ENCODE measurements around the gene ARMC9.

Gene ARMC9

GRCh38 chr2:231411237-231411636, 212.8 kb downstream of the ARMC9 start:
- TF ChIP-seq, protein P1, sequence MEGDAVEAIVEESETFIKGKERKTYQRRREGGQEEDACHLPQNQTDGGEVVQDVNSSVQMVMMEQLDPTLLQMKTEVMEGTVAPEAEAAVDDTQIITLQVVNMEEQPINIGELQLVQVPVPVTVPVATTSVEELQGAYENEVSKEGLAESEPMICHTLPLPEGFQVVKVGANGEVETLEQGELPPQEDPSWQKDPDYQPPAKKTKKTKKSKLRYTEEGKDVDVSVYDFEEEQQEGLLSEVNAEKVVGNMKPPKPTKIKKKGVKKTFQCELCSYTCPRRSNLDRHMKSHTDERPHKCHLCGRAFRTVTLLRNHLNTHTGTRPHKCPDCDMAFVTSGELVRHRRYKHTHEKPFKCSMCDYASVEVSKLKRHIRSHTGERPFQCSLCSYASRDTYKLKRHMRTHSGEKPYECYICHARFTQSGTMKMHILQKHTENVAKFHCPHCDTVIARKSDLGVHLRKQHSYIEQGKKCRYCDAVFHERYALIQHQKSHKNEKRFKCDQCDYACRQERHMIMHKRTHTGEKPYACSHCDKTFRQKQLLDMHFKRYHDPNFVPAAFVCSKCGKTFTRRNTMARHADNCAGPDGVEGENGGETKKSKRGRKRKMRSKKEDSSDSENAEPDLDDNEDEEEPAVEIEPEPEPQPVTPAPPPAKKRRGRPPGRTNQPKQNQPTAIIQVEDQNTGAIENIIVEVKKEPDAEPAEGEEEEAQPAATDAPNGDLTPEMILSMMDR (IDR thresholded peaks at IDR 0.05): no peak

DNA sequence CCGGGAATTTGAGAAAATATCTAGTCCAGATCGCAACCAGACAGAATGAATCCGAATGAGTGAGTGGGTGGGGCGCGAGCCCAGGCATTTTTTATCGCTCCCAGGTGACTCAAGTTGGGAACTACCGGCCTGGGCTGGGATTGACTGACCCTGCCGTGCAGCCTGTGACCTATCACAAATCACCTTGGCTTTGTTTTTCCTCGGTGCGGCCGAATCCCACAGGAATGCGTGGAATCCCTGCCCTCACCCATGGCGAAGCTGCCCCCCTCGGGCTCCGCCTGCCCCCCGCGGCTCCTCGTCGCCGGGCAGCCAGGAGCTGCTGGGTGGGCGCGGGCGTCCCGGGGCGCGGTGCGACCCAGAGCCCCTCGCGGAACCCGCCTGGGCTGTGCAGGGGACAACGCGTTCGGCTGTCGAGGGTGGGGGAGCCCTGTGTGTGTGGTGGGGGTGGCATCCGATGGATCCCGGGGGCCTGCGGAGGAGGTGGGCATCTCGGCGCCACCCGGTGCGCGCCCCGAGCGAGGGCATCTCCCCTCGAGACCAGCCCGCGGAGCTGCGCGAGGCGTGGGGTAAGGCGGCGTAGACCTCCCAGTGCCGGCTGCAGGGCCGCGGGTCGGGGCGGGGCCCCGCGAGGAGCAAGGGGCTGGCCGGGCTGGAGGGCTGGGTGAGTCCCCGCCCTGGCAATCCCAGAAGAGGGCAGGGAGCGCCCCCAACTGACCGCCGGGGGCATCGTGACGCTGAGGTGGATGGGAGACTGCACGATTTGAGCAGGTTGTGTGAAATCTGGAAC, 213.6 kb downstream of the ARMC9 start:
- TF ChIP-seq, protein P1 (IDR thresholded peaks at IDR 0.05): peak; percentile 51

GRCh38 chr2:231412618-231412963, 214.2 kb downstream of the ARMC9 start:
- TF ChIP-seq, protein P1 (IDR thresholded peaks at IDR 0.05): no peak; the same call in 1 of the 2 replicates

DNA sequence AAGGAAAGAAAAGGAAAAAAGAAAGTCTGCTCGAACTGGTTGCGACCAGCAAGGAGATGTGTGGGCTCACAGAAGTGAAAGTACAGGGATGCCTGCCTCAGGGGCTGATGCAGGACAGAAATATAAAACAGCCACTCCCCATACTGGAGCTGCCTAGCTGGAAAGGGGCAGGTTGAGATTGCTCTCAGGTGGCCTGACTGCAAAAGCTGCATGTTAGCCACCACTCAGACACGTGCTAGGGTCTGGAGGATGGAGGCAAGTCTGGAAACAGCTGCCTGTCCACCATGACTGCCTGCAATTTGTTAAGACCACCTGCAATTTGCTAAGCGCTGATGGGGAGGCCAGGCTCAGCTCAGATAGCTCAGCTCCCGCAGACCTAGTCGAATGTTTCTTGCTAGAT, 215.0 kb downstream of the ARMC9 start:
- TF ChIP-seq, protein P1 (IDR thresholded peaks at IDR 0.05): no peak

DNA sequence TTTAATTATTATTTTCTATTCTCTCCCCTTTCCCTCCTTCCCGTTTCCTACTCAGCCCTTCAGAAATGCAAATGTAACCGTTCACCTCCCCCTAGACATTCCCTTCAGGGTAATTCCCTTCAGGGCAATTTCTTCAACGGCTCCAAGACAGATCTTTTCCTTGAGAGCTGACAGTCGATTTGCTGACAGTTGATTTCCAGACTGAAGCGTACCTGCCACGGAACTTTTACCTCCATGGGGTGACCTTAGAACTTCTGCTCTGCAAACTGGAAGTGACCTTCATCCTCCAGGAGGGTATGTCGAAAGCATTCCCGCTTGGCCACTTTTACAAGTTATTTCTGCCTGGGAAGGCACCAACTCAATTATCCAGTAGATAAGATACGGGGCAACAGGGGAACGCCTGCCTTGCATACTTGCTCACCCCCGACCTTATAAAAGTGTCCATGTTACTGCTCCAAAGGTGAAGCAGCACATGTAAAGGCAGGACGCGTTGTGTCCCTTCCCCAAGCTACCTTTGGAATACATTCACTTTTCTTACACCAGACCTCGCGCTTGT, 215.6 kb downstream of the ARMC9 start:
- TF ChIP-seq, protein P1 (IDR thresholded peaks at IDR 0.05): no peak

DNA sequence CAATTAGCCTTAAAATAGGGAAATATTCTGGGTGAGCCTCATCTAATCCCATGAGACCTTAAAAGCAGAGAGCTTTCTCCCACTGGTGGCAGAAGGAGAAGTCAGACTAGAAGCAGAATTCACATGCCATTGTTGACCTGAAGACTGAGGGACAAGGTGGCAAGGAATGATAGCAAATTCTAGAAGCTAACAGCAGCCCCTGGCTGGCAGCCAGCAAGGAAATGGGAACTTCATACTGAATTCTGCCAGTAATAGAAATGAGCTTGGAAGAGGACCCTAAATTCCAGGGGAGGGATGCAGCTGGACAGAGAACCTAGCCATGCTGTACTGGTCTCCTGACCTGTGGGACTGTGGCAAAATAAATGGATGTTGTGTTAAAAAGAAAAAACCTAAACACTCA, 216.6 kb downstream of the ARMC9 start:
- TF ChIP-seq, protein P1 (IDR thresholded peaks at IDR 0.05): no peak

- TF ChIP-seq, protein P1 (IDR thresholded peaks at IDR 0.05): no peak
Observed at GRCh38 chr2:231418820-231419640, 220.6 kb downstream of the ARMC9 start.
